Activated naive CD8-positive, alpha-beta T cell treated with anti-CD3 and anti-CD28 coated beads for 36 hours (primary cell): ENCODE measurements around the gene CPED1. TPM values are rescaled to one million over a fixed set of nuclear protein-coding genes. Genes with fewer than 3 reads are reported as not detected.
"Not testable (repeated sequence)": the region's sequence is repeated elsewhere in the genome, so short reads cannot be mapped to it uniquely, and the experiment has no call there.

Experiments
- DNase-seq: peaks from one replicate; pipeline ENCODE4 v3.0.0; 2021
- H3K27ac Mint-ChIP-seq: one replicate; pipeline ENCODE4 v1.8.0; 2022; ENCODE audit warnings: mild to moderate bottlenecking, moderate library complexity, mixed read lengths
- H3K27me3 Mint-ChIP-seq: one replicate; pipeline ENCODE4 v1.8.0; 2022; ENCODE audit warnings: mild to moderate bottlenecking, mixed read lengths
- H3K36me3 Mint-ChIP-seq: one replicate; pipeline ENCODE4 v1.8.0; 2021; ENCODE audit warnings: mild to moderate bottlenecking, mixed read lengths
- H3K4me1 Mint-ChIP-seq: one replicate; pipeline ENCODE4 v1.8.0; 2021; ENCODE audit warnings: mixed read lengths
- H3K4me3 Mint-ChIP-seq: one replicate; pipeline ENCODE4 v1.8.0; 2022; ENCODE audit warnings: mild to moderate bottlenecking, moderate library complexity, mixed read lengths
- H3K9me3 Mint-ChIP-seq: one replicate; pipeline ENCODE4 v1.8.0; 2022; ENCODE audit warnings: mixed read lengths
- total RNA-seq, 2 experiments: library from RNA; stranded (reverse); gene quantifications; one replicate each; pipeline ENCODE4 v1.2.3, GENCODE V29; 2021

The CPED1 gene
- total RNA-seq, 2 experiments from 2014 or later = not detected

GRCh38 chr7:120997882-120998474 lies 9.5 kb downstream of the CPED1 start:
- H3K4me1 Mint-ChIP-seq = peaks cover 17% of the 10 kb centered on the region
- H3K27me3 Mint-ChIP-seq = no peaks in the 10 kb centered on the region
- no peaks in the 10 kb centered on the region for H3K36me3 Mint-ChIP-seq
- no peak for DNase-seq
- H3K4me3 Mint-ChIP-seq = no peak overlapping the region
- no peaks in the 10 kb centered on the region for H3K9me3 Mint-ChIP-seq
- no peak overlapping the region for H3K27ac Mint-ChIP-seq

- H3K27ac Mint-ChIP-seq = no peak overlapping the region
- H3K36me3 Mint-ChIP-seq = no peaks in the 10 kb centered on the region
- no peak for DNase-seq
- peaks cover 17% of the 10 kb centered on the region for H3K4me1 Mint-ChIP-seq
- H3K27me3 Mint-ChIP-seq = peaks cover 2% of the 10 kb centered on the region
- H3K4me3 Mint-ChIP-seq = no peak overlapping the region
- H3K9me3 Mint-ChIP-seq = no peaks in the 10 kb centered on the region
Measured at GRCh38 chr7:120998520-120998919, 10.0 kb downstream of the CPED1 start.

GRCh38 chr7:120998996-120999565 lies 10.6 kb downstream of the CPED1 start:
- Mint-ChIP-seq H3K27me3 (peaks cover 4% of the 10 kb centered on the region), H3K36me3 (no peaks in the 10 kb centered on the region), H3K9me3 (no peaks in the 10 kb centered on the region), H3K27ac (no peak overlapping the region), H3K4me3 (no peak overlapping the region), H3K4me1 (peaks cover 17% of the 10 kb centered on the region)
- no peak for DNase-seq

GRCh38 chr7:121000081-121000983 lies 11.8 kb downstream of the CPED1 start:
- Mint-ChIP-seq H3K4me3 (no peak overlapping the region), H3K27me3 (peaks cover 7% of the 10 kb centered on the region), H3K36me3 (no peaks in the 10 kb centered on the region), H3K9me3 (no peaks in the 10 kb centered on the region), H3K27ac (no peak overlapping the region), H3K4me1 (peaks cover 17% of the 10 kb centered on the region)
- no peak for DNase-seq

- Mint-ChIP-seq H3K27me3 (peaks cover 14% of the 10 kb centered on the region), H3K9me3 (no peaks in the 10 kb centered on the region), H3K36me3 (no peaks in the 10 kb centered on the region), H3K4me3 (no peak overlapping the region), H3K4me1 (peaks cover 9% of the 10 kb centered on the region), H3K27ac (no peak overlapping the region)
- DNase-seq = no peak
Measured at GRCh38 chr7:121001234-121001906, 12.9 kb downstream of the CPED1 start.

GRCh38 chr7:121002048-121002756 lies 13.7 kb downstream of the CPED1 start:
- Mint-ChIP-seq H3K27ac (no peak overlapping the region), H3K27me3 (peaks cover 20% of the 10 kb centered on the region), H3K9me3 (no peaks in the 10 kb centered on the region), H3K36me3 (no peaks in the 10 kb centered on the region), H3K4me1 (peaks cover 4% of the 10 kb centered on the region), H3K4me3 (no peak overlapping the region)
- no peak for DNase-seq

GRCh38 chr7:121002757-121003200 lies 14.3 kb downstream of the CPED1 start:
- H3K27ac Mint-ChIP-seq = no peak overlapping the region
- H3K9me3 Mint-ChIP-seq = no peaks in the 10 kb centered on the region
- DNase-seq = no peak

GRCh38 chr7:121003986-121004685 lies 15.6 kb downstream of the CPED1 start:
- Mint-ChIP-seq H3K27ac (no peak overlapping the region), H3K27me3 (peaks cover 25% of the 10 kb centered on the region), H3K4me3 (no peak overlapping the region), H3K4me1 (peaks cover 4% of the 10 kb centered on the region), H3K9me3 (no peaks in the 10 kb centered on the region), H3K36me3 (no peaks in the 10 kb centered on the region)
- no peak for DNase-seq

More at GRCh38 chr7:121002757-121003200, 14.3 kb downstream of the CPED1 start:
- Mint-ChIP-seq H3K27me3 (peaks cover 20% of the 10 kb centered on the region), H3K4me3 (no peak overlapping the region), H3K4me1 (peaks cover 4% of the 10 kb centered on the region), H3K36me3 (no peaks in the 10 kb centered on the region)

- H3K9me3 Mint-ChIP-seq, H3K27ac Mint-ChIP-seq, DNase-seq, H3K4me3 Mint-ChIP-seq, H3K36me3 Mint-ChIP-seq, H3K4me1 Mint-ChIP-seq: not testable (repeated sequence)
- H3K27me3 Mint-ChIP-seq = peaks cover 25% of the 10 kb centered on the region
Measured at GRCh38 chr7:121005058-121005457, 16.5 kb downstream of the CPED1 start.

GRCh38 chr7:121005996-121006584 lies 17.6 kb downstream of the CPED1 start:
- Mint-ChIP-seq H3K4me1 (no peaks in the 10 kb centered on the region), H3K9me3 (no peaks in the 10 kb centered on the region), H3K36me3 (no peaks in the 10 kb centered on the region), H3K27ac (no peak overlapping the region), H3K4me3 (no peak overlapping the region), H3K27me3 (peaks cover 25% of the 10 kb centered on the region)
- DNase-seq = no peak

GRCh38 chr7:121006711-121007315 lies 18.3 kb downstream of the CPED1 start:
- no peaks in the 10 kb centered on the region for H3K9me3 Mint-ChIP-seq
- H3K27me3 Mint-ChIP-seq = peaks cover 25% of the 10 kb centered on the region

GRCh38 chr7:121008816-121009215 lies 20.3 kb downstream of the CPED1 start:
- Mint-ChIP-seq H3K27ac (no peak overlapping the region), H3K27me3 (peaks cover 21% of the 10 kb centered on the region), H3K4me1 (no peaks in the 10 kb centered on the region), H3K9me3 (no peaks in the 10 kb centered on the region), H3K36me3 (no peaks in the 10 kb centered on the region), H3K4me3 (no peak overlapping the region)
- no peak for DNase-seq

More at GRCh38 chr7:121006711-121007315, 18.3 kb downstream of the CPED1 start:
- Mint-ChIP-seq H3K36me3 (no peaks in the 10 kb centered on the region), H3K27ac (no peak overlapping the region), H3K4me1 (no peaks in the 10 kb centered on the region), H3K4me3 (no peak overlapping the region)
- DNase-seq = no peak

GRCh38 chr7:121011401-121011800 lies 22.9 kb downstream of the CPED1 start:
- Mint-ChIP-seq H3K27ac (no peak overlapping the region), H3K27me3 (peaks cover 10% of the 10 kb centered on the region), H3K4me1 (no peaks in the 10 kb centered on the region), H3K9me3 (no peaks in the 10 kb centered on the region), H3K4me3 (no peak overlapping the region), H3K36me3 (no peaks in the 10 kb centered on the region)
- no peak for DNase-seq
